Measurements from ENCODE around the gene GC.
A peak's percentile ranks its signal among the peaks of the same experiment; 100 is the strongest.
"Not testable (repeated sequence)": the region's sequence is repeated elsewhere in the genome, so short reads cannot be mapped to it uniquely, and the experiment has no call there.

GC gene

GRCh38 chr4:71765350-71765749, 18.5 kb downstream of the GC start:
- DNase-seq, result no peak

GRCh38 chr4:71752383-71753042, 31.4 kb downstream of the GC start:
- no peak for DNase-seq

GRCh38 chr4:71749008-71749594, 34.8 kb downstream of the GC start:
- no peak for DNase-seq

- DNase-seq, result no peak
Measured at GRCh38 chr4:71746379-71746778, 37.5 kb downstream of the GC start.

- DNase-seq, result not testable (repeated sequence)
Measured at GRCh38 chr4:71738782-71739181, 45.1 kb downstream of the GC start.

GRCh38 chr4:71732706-71733105, 51.2 kb downstream of the GC start:
- DNase-seq, result no peak

- DNase-seq, result no peak
Measured at GRCh38 chr4:71732066-71732465, 51.8 kb downstream of the GC start.

GRCh38 chr4:71729856-71730255, 54.0 kb downstream of the GC start:
- no peak for DNase-seq

GRCh38 chr4:71713611-71714203, 70.2 kb downstream of the GC start:
- peak; percentile 28 to 50 (median 50) for DNase-seq

- no peak for DNase-seq
Measured at GRCh38 chr4:71711985-71712348, 71.9 kb downstream of the GC start.

- no peak for DNase-seq
Measured at GRCh38 chr4:71711044-71711984, 72.6 kb downstream of the GC start.

GRCh38 chr4:71709961-71710360, 73.9 kb downstream of the GC start:
- no peak for DNase-seq

GRCh38 chr4:71698141-71698540, 85.7 kb downstream of the GC start:
- no peak for DNase-seq

GRCh38 chr4:71697031-71697430, 86.8 kb downstream of the GC start:
- no peak for DNase-seq

- DNase-seq, result no peak
Measured at GRCh38 chr4:71694961-71695360, 88.9 kb downstream of the GC start.

- no peak for DNase-seq
Measured at GRCh38 chr4:71692963-71693362, 90.9 kb downstream of the GC start.

- no peak for DNase-seq
Measured at GRCh38 chr4:71692198-71692597, 91.7 kb downstream of the GC start.

Data from suppressor macrophage treated with lipopolysaccharide for 1 hour (primary cell).